HG03095 (cell line): ENCODE data around the gene COL5A1.

Experiments used
- ATAC-seq: cut with Tn5 transposase; IDR thresholded peaks from one replicate; pipeline ENCODE4 v1.9.1; 2021; ENCODE audit warnings: moderate library complexity; ENCODE audit not compliant: unreplicated experiment

The COL5A1 gene

DNA sequence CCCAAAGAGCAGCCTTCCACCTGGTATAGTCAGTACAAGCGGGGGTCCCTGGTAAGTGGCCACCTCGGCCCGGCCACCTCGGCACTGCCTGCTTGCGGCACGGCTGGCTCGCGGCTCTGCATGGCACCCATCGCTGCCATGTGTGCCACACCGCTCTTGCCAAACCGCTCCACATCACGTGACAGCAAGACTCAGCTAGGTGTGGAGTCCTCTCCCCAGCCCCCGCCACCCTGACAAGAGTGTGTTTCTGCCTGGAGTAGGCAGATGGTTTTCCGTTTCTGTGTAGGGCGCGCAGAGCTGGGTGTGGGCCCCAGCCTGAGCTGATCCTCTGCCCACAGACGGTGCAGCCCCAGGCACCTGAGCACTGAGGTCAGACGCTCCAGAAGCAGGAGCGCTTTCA, 188.5 kb downstream of the COL5A1 start:
- no peak for ATAC-seq

DNA sequence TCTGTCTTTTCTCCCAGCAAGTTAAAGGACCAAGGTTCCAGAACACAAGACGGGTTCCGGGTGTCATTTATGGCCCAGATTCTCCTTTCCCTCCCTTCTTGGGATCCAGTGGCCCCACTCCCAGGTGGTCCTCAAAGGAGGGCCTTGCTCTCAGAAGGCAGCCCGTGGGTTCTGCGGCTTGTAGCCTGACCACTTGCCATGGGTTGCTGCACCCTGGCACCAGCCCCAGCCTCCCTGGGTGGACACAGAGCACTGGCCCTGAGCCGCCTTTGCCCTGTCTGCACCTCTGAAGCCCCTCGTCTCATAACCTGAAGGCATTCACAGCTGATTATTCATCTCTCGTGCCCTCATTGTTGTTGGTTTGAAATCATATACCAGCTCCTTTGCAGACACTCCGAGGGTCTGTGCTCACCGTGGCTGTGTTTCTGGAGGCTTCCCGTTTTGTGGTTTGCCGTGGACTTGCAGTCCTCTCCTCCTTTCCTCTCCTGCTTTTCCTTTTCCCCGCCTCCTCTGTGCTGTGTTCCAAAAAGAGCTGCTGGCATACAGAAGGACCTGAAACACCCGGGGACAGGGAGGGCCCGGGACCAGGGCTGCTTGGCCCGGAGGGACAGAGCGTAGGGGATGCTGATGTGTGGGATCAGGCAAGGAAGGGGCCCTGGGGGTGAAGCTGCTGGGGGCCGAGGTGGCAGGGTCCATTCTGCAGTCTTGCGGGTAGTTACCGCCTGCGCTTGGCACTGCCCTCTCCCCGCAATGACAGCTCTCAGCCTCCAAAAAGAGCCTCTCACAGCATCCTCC, 189.5 kb downstream of the COL5A1 start:
- ATAC-seq: no peak

DNA sequence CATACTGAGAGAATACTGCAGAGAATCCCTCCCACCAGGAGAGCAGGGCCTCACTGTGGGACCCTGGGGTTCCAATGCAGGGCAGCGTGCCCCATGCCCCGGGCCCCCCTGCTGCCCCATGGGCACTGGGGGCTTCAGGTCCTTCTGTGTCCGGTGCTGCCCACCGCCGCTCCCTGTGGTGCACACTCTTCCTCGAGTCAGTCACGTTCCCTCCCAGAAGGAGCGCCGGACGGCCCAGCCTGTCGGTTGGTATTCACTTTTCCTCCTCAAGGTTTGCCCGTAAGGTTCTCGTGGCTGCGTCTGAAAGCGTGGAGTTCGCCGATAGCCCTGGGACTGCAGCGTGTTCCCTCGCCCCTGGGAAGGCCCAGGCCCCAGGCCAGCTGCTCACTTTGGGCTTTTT, 190.9 kb downstream of the COL5A1 start:
- no peak for ATAC-seq

DNA sequence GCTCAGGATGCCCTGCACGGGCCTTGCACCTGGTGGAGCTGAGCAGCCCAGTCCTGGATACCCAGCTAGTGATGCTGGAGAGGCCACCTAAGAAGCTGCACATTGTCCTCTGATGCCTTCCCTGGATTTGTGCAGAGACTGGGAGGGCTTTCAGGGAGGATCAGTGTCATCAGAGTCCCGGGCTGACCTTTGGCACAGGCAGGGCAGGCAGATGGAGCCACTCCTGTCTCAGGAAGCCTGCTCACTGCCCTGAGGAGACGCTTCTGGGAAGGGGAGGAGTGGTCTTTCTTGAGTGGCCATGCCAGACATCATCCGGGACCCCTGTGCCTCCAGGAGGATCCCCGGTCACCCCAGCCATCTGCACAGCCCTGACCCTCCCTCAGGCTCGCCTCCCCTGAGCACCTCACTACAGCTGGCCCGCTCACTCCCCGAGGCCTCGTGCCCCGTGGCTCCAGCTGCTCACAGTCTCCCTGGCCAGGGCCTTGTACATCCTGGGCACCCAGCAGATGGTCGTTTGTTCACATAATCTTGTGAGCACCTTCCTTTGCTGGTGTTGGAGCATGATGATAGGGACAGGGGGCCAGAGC, 191.8 kb downstream of the COL5A1 start:
- no peak for ATAC-seq

DNA sequence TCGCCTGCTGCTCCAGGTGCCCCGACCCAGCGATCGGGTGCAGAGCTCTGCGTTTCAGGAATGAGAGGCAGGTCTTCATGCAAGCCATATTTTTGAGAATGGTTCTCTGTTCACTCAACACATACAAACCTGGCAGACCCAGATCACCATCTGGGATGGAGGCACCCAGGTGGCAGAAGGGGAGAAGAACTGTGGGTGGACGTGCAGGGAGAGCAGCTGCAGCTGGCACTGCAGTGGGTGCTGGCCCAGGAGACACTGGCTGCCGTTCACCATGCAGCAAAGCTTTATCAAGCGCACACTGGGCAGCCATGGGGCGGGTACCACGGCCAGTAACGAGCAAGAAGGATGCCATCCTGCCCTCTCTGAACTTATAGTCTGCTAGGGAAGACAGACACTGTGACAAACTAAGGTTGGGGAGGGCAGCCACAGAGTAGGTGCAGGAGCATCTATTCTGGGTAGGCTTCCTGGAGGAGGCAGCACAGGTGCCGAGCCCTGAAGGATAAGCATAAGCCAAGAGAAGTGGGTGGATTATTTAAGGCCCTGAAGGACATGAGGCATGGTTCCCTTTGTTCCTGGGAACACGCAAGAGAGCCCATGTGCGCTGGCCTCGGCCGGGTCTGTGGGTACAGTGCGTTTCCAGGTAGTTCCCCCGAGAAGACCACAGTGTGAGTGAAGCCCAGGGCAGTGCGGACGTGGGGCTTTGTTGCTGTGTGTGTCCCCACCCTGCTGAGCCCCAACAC, 192.8 kb downstream of the COL5A1 start:
- no peak for ATAC-seq

DNA sequence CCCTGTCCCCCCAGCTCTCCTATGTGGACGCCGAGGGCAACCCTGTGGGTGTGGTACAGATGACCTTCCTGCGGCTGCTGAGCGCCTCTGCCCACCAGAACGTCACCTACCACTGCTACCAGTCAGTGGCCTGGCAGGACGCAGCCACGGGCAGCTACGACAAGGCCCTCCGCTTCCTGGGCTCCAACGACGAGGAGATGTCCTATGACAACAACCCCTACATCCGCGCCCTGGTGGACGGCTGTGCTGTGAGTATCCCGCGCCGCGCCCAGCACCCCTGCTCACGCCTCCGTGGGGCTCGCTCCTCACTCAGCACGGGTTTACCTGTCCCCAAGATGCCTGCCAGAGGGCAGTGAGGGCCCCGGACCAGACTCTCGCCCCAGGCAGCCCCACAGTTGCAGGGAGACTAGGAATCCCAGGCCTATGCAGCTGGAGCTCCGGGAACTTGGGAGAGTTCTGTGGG, 193.4 kb downstream of the COL5A1 start:
- ATAC-seq: no peak

DNA sequence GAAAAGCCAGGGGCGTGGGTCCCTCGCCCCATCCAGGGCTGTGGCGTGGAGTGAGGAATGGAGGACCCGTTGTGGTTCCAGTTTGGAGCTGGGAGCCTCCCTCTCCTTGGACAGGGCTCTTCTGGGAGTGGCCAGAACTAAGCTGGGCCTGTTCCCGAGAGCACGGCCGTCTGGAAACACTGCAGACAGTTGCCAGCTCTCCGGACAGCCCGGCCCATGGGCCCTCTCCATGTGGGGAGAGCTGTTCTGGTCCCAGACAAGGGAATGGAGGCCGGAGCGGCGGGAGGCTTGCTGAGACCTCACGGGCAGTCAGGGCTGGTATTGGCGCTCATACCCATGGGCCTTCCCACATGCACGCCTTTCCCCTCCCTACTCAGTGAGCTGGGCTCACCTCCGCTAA, 193.8 kb downstream of the COL5A1 start:
- ATAC-seq: no peak

DNA sequence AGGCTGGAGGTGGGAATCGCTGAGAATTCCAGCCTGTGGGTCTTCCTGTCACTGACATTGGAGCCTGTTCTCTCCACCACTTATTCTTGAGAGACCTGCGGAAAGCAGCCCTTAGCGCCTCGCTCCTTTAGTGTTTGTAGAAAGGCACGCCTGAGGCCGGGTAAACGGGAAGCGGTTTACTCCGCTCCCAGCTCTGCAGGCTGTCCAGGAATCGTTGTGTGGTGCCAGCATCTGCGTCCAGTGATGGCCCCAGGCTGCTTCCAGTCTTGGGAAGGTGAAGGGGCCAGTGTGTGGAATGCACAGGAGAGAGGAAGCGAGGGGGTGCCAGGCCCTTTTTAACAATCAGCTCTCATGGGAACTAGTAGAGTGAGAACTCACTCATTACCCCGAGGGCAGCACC, 194.4 kb downstream of the COL5A1 start:
- no peak for ATAC-seq

DNA sequence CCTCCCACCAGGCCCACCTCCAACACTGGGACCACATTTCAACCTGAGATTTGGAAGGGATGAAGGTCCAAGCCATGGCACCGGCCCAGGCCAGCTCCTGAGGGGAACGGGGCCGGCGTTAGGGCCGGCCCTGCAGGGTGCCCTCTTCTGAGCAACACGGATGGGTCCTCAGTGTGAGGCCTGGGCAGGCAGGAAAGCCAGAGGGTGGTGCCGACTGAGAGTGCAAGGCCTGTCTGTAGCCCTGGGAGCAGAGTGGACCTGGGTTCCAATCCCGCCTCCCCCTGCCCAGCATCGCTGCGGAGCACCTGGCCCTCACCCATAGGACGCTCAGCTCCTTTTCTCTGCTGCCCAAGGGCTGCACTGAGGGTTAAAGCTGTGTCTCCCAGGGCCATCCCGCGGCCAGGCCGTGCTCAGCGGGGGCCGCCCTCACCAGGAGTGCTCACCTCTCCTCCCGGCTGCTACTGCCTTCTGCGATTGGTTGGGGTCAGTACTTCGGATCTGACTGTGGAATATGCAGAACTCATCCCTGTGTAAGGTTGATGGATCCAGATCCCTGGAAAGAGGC, 194.9 kb downstream of the COL5A1 start:
- no peak for ATAC-seq

DNA sequence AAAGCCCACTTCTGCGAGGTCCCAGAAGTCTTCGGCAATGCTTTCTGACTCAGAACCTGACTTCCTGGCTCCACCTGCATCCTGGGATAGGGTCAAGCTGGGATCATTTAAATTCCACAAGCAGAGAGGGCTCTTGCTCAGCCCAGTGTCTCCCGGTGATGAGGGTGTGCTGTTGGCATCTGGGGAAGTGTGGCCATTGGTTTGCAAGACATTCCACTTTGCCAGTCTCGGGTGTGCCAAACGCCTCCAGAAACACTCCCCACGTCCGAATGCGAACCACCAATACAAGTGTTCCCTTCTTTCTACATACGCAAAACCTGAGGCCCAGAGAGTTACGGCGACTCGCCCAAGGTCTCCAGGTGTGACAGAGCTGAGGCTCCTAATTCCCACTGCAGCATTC, 195.9 kb downstream of the COL5A1 start:
- ATAC-seq: no peak

DNA sequence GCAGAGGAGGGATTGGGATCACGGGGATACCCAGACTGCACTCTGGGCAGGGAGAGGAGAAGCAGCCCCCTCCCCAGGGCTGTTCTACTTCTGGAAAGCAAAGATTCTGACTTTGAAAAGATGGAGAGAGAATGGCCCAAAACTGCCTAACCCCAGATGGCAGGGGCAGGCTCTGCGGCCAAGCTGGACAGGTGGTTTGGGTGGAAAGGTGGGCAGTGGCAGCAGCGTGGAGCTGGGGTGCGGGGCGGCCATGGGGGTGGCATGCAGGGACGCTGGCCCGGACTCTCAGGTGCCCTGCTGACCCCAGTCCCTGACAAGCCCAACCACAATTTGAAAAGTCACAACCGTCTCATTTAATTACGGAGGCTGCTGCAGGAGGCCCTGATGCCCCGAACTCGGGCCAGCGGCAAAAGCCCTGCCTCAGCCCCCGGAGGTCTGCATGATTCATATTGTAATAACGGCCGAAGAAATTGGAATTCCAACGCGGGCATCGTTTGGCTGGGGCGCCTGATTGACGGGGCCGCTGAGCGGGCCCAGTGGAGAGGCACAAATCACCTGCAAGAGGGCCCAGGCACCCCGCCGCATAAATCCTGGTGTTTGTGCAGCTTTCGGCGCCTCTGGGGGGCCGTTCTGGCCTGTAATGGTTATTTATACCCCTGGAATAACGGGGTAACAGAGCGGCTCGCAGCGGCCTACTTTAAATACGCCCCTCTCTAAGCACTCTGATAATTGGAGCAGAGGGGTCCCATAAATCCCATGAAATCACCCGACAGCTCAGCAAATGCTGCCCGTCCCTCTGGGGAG, 197.2 kb downstream of the COL5A1 start:
- ATAC-seq: no peak

DNA sequence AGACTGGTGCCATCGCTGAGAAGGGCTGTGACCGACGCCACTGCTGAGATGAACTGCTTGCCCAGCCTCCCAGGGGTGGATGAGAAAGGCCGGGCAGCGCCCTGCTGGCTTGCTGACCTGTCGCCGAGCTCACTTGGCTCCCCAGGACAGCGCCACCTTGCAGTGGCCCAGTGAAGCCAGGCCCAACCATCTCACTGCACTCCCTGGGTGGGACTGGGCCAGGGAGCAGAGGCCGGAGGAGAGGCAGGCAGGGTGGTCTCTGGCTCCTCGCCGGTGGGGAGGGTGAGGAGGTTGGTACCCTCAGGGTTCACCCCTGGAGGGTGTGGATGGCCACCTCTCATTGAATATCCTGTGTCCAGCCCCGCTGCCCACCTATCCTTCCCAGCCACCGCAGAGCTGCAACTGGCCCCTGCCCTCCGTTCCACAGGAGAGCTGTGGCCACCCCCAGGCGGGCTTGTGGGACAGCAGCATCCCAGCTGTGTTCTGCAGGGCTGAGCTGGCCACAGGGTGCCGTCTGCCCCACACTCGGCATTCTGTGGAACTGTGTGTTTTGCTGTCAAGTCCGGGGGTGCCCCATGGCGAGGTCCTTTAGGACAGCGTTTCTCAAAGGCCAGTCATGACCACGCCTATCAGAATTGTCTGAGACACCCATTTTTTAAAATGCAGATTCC, 198.0 kb downstream of the COL5A1 start:
- no peak for ATAC-seq

DNA sequence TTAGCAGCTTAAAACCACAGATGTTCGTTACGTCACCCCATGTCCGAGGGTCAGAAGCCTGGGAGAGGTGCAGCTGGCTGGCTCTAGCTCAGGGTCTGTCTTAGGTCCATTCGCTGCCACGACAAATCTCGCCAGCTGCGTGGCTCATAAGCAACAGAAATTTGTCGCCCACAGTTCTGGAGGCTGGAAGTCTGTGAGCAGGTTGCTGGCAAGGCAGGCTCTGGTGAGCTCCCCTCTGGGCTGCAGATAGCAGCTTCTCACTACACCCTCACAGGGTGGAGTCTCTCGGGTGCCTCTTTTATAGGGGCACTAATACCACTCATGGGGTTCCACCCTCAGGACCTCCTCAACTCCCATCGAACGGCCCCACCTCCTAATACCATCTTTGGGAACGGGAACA, 198.9 kb downstream of the COL5A1 start:
- ATAC-seq: no peak

DNA sequence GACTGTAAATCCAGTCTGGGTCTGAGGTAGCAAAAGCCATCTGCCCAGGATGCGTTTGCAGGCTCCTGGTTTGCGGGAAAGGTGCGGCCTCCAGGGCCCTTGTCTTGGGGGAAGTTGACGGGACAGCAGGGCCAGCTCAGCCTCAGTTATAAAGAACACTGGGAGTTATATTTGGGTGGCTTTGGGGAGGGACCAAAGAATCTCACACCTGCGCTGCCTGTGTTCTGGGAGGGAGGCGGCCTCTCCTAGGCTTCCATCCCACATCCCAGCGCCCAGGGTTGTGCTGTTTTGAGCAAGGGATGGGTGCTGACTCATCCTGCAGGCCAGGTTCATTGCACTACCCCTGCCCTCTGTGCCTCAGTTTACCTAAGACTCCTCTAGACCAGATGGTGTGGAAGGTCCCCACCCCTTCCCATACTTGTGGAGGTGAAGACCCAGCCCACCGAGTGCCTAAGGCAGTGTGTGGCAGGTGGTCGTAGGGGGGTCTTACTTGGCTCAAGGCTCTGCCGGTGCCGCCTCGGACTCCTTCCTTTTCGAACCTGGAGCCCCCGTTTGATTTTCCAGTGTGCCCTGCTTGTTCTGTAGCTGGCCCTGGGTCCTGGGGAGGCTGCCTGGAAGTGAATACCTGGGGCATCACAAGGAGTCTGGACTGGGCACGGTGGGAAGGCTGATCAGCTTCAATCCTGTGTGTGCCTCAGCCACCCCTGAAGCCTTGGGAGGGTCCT, 199.7 kb downstream of the COL5A1 start:
- ATAC-seq: no peak

DNA sequence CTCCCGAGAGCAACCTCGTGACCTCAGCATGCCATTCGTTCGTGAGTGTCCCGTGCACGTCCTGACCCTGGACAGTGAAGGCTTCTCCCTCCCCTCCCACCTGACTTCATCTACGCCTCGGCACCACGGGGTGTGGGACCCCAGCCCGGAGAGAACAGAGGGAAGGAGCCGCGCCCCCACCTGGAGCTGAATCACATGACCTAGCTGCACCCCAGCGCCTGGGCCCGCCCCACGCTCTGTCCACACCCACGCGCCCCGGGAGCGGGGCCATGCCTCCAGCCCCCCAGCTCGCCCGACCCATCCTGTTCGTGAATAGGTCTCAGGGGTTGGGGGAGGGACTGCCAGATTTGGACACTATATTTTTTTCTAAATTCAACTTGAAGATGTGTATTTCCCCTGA, 200.7 kb downstream of the COL5A1 start:
- ATAC-seq: no peak

DNA sequence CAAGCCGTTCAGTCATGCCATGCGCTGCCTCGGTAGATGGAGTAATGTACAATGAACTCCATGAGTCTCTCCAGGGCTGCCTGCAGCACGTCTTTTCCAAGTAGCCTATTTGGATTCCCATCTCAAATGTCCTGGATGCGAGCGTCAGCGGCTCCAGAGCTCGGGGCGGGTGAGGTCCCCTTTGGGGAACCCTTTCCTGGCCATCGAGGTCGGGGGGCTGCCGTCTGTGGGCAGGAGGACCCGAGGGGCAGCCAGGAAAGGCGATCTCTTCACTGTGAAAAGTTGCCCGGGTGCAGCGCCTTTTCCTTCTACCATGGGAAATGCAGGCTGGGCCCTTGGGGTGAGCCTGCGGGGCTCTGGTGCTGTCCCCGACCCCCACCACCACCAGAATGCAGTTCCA, 202.1 kb downstream of the COL5A1 start:
- ATAC-seq: no peak

DNA sequence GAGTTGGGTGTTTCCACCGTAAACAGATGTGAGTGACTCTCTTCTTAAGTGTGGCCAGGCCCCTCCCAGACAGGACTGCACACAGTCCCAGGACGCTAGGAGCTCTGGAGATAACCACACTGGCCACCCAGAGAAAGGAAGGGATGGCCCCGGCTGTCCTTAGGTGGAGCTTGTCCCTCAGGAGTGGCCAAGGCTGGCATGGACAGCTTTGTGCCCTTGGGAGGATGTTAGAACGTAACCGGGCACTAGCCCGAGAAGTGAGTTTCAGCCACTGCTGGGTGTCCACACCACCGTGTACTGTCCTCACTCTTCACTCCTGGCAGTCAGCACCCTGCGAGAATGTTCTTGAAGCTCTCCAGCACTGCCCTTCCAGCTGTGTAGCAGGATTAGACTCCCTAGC, 203.2 kb downstream of the COL5A1 start:
- no peak for ATAC-seq

DNA sequence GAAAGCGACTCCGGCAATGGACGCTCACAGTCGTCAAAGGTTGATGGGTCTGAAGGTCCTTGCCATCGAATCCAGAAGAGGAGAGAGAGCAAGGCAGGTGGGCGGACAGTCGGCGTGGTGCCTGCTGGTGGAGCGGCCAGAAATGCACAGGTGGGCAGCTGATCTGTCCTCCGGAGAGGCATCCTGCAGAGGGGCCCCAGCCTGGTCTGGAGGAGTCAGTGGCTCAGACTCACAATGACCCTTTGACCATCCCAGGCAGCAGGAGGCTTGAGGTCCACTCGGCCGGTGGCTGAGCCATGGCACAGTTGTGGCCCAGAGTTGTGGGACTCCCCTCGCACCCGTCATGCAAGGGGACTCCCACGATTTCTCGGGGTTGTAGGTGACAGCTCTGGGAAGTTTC, 204.6 kb downstream of the COL5A1 start:
- ATAC-seq: no peak

DNA sequence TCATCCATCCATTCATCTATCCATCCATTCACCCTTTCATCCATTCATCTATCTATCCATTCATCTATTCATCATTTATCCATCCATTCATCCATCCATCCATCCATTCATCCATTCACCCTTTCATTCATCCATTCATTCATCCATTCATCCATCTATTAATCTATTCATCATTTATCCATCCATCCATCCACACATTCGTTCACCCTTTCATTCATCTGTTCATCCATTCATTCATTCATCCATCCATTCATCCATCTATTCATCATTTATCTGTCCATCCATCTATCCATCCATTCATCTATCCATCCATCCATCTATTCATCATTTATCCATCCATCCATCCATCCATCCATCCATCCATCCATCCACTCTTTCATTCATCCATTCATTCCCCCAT, 205.1 kb downstream of the COL5A1 start:
- ATAC-seq: no peak

DNA sequence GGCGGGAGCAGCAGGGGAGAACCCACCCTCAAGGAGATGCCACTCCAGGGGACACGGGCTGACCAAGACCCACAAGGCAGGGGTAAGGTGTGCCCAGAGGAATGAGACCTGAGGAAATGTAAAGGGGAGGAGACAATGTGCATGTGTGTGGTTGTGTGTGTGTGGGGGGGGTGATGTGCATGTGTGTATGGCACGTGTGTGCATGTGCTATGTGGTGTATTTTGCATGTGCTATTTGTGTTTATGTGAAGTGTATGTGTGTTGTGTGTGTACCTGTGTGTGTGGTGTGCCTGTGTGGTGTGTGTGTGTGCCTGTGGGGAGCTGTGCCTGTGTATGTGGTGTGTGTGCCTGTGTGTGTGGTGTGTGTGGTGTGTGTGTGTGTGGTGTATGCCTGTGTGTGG, 205.5 kb downstream of the COL5A1 start:
- ATAC-seq: no peak
